GM10248 (cell line): Measurements from ENCODE around the gene GAN.

ENCODE experiments used
- CTCF ChIA-PET: fragments of 300-600 bp; sonication (Branson Sonifier 250); formaldehyde crosslinking; extraction: SDS; loops from one replicate; lab custom pipeline; 2021; ENCODE audit warnings: antibody characterized with exemption; lab: Yijun Ruan, JAX
- POLR2A ChIA-PET: fragments of 350-650 bp; sonication (Branson Sonifier 250); formaldehyde crosslinking; extraction: SDS; loops from one replicate; lab custom pipeline; 2020; ENCODE audit warnings: antibody characterized with exemption; lab: Yijun Ruan, JAX
- DNase-seq: peaks from one replicate; pipeline ENCODE4 v3.0.0; 2012; ENCODE audit errors: extremely low spot score
- TF ChIP-seq, protein P1 (sequence below): IDR thresholded peaks from 2 replicates; pipeline ENCODE4 v1.5.1; 2012; ENCODE audit warnings: mild to moderate bottlenecking, low read depth; ENCODE audit errors: extremely low read depth, missing control alignments, control extremely low read depth

The GAN gene

DNA sequence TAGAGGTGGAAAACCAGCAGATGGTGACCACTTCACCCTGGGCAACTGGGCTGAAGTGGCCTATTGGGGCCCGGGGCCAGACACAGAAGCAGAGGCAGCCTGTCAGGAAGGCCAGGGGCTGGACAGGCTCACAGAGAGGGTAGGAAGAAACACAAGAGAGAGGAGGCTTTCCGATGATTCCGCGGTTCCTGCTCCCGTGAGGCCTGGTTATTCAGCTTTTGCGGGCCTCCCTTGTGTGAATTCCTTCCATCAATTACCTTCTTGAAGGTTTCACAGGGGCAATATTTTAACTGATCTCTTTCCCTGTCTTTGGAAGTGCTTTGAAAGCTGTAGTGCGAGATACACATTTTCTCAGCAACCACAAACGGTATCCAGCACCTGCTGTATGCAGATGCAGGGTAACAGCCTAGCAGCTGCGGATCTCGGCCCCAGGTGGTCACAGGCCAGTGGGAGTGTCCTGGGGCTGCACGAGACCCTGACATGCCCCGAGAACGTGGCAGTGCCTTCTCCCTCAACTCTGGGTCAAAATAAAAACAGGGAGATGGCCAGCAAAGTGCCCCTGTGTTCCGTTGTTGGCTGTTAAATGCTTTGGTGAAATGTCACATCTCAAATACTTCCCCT lies 118.3 kb downstream of the GAN start:
- no peak for DNase-seq
- ChIA-PET POLR2A (no interaction called here), CTCF (no interaction called here)
- TF ChIP-seq, protein P1, sequence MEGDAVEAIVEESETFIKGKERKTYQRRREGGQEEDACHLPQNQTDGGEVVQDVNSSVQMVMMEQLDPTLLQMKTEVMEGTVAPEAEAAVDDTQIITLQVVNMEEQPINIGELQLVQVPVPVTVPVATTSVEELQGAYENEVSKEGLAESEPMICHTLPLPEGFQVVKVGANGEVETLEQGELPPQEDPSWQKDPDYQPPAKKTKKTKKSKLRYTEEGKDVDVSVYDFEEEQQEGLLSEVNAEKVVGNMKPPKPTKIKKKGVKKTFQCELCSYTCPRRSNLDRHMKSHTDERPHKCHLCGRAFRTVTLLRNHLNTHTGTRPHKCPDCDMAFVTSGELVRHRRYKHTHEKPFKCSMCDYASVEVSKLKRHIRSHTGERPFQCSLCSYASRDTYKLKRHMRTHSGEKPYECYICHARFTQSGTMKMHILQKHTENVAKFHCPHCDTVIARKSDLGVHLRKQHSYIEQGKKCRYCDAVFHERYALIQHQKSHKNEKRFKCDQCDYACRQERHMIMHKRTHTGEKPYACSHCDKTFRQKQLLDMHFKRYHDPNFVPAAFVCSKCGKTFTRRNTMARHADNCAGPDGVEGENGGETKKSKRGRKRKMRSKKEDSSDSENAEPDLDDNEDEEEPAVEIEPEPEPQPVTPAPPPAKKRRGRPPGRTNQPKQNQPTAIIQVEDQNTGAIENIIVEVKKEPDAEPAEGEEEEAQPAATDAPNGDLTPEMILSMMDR = no peak

- DNase-seq = no peak
- TF ChIP-seq, protein P1 = no peak
- ChIA-PET POLR2A (interaction anchor here (0.7 kb wide), 1 partner anchor 49 kb away, joined by 3 read pairs; no protein-coding TSS in a partner anchor), CTCF (interaction anchor here (1.4 to 1.8 kb wide), 5 partner anchors 9 to 319 kb away, joined by 3 read pairs; no protein-coding TSS in a partner anchor)
These were observed 120.3 kb downstream of the GAN start for GRCh38 chr16:81435103-81435502.

DNA sequence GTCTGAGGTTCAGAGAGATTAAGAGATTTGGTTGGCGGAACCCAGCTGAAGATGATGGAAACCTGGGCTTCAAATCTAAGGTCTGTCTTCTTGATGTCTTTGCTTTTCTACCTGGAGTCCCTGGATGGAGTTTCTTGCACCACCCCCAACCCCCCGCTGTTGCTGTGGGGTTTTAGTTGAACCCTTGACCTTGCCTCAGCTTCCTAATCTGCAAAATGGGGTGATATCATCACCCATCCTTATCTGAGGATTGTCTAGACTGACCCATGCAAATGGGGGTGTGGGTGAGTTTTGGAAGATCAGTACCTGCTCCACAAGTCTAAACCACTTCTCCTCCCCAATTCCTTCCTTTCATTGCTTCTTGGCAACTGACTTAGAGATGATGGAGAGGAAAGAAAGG lies 120.8 kb downstream of the GAN start:
- TF ChIP-seq, protein P1 = no peak
- DNase-seq = no peak
- ChIA-PET POLR2A (interaction anchor here (0.7 kb wide), 1 partner anchor 48 kb away, joined by 3 read pairs; no protein-coding TSS in a partner anchor), CTCF (interaction anchor here (1.4 to 1.8 kb wide), 3 partner anchors 8 to 32 kb away, joined by 3 read pairs; no protein-coding TSS in a partner anchor)

DNA sequence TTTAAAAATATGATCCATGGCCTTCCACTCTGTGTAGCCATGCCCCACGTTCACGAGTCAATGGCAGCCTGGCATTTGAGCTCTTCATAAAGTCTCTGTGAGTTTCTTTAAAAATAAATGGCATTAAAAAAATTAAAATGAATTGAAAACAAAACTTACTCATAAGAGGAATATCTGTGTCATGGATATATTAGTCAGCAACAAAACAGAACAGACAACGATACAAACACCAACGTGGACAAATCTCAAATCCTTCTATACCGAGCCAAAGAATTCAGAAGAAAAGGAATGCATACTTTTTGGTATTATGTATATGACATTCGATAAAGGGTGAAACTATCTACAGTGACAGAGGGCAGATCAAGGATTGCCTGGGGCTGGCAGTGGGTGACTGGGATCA lies 121.6 kb downstream of the GAN start:
- CTCF ChIA-PET = interaction anchor here (1.8 kb wide), 1 partner anchor 33 kb away, joined by 3 read pairs; no protein-coding TSS in a partner anchor
- TF ChIP-seq, protein P1 = no peak
- POLR2A ChIA-PET = no interaction called here
- DNase-seq = no peak

GRCh38 chr16:81437865-81438264 lies 123.1 kb downstream of the GAN start:
- TF ChIP-seq, protein P1 = no peak
- CTCF ChIA-PET = no interaction called here
- POLR2A ChIA-PET = no interaction called here
- DNase-seq = no peak
